Stimulated activated CD8-positive, alpha-beta memory T cell treated with anti-CD3 and anti-CD28 coated beads, Interleukin-12 subunit alpha, Interleukin-12 subunit beta, amount 100 ng/mL, for 24 hours (primary cell): ENCODE results near the gene SPATA3.

Experiments
- DNase-seq: peaks from one replicate; pipeline ENCODE4 v3.0.0-alpha.2; 2020; ENCODE audit errors: extremely low read depth

The SPATA3 gene

GRCh38 chr2:231029563-231029962 is 33.6 kb downstream of the SPATA3 start:
- DNase-seq, result no peak

GRCh38 chr2:231030725-231031124 is 34.8 kb downstream of the SPATA3 start:
- DNase-seq, result no peak

GRCh38 chr2:231032575-231033140 is 36.7 kb downstream of the SPATA3 start:
- DNase-seq, result no peak

- DNase-seq, result no peak
Observed at GRCh38 chr2:231033147-231034132, 37.5 kb downstream of the SPATA3 start.

- no peak for DNase-seq
Observed at GRCh38 chr2:231034291-231034882, 38.5 kb downstream of the SPATA3 start.

- no peak for DNase-seq
Observed at GRCh38 chr2:231036131-231036530, 40.2 kb downstream of the SPATA3 start.

- DNase-seq, result no peak
Observed at GRCh38 chr2:231036578-231037106, 40.7 kb downstream of the SPATA3 start.

- DNase-seq, result no peak
Observed at GRCh38 chr2:231037202-231037730, 41.3 kb downstream of the SPATA3 start, which contains the start of gene C2orf72. C2orf72 (plus strand) TSS chr2:231037523; CDS start chr2:231037566, 43 bp downstream.

GRCh38 chr2:231037731-231038482 is 42.0 kb downstream of the SPATA3 start:
- no peak for DNase-seq

GRCh38 chr2:231038483-231039293 is 42.8 kb downstream of the SPATA3 start:
- no peak for DNase-seq

- DNase-seq, result no peak
Observed at GRCh38 chr2:231039294-231039664, 43.4 kb downstream of the SPATA3 start.

GRCh38 chr2:231039821-231040364 is 44.0 kb downstream of the SPATA3 start:
- no peak for DNase-seq

GRCh38 chr2:231041061-231041689 is 45.3 kb downstream of the SPATA3 start:
- no peak for DNase-seq

GRCh38 chr2:231043796-231044195 is 47.9 kb downstream of the SPATA3 start:
- DNase-seq, result no peak

GRCh38 chr2:231046916-231047273 is 51.0 kb downstream of the SPATA3 start:
- DNase-seq, result no peak

- no peak for DNase-seq
Observed at GRCh38 chr2:231047274-231047922, 51.5 kb downstream of the SPATA3 start.

- DNase-seq, result no peak
Observed at GRCh38 chr2:231047923-231048915, 52.3 kb downstream of the SPATA3 start.
